Islet precursor cell (in vitro differentiated cells): ENCODE measurements around the gene MMP28.

Experiments
- DNase-seq: peaks from one replicate; pipeline ENCODE4 v3.0.0-alpha.2; 2018

MMP28 gene

GRCh38 chr17:35742496-35742895 lies 52.9 kb downstream of the MMP28 start:
- DNase-seq, result no peak

- DNase-seq, result peak; percentile 72
These were observed 54.2 kb downstream of the MMP28 start for GRCh38 chr17:35740997-35741931.

DNA sequence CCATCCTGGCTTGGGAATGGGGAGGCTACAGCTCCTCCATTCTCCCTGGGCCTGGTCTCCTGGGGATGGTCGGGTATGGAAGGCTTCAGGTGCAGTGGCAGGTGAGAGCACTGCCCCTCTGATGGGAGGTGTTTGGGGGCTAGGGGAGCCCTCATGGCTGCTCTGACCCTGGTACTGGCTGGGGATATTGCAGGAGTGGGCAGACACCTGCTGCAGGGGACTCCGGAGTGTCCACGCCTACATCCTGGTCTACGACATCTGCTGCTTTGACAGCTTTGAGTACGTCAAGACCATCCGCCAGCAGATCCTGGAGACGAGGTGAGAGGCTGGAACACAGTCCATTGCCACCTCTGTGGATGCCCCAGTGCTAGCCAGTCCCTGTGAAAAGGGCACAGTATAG lies 55.2 kb downstream of the MMP28 start:
- DNase-seq, result no peak

DNA sequence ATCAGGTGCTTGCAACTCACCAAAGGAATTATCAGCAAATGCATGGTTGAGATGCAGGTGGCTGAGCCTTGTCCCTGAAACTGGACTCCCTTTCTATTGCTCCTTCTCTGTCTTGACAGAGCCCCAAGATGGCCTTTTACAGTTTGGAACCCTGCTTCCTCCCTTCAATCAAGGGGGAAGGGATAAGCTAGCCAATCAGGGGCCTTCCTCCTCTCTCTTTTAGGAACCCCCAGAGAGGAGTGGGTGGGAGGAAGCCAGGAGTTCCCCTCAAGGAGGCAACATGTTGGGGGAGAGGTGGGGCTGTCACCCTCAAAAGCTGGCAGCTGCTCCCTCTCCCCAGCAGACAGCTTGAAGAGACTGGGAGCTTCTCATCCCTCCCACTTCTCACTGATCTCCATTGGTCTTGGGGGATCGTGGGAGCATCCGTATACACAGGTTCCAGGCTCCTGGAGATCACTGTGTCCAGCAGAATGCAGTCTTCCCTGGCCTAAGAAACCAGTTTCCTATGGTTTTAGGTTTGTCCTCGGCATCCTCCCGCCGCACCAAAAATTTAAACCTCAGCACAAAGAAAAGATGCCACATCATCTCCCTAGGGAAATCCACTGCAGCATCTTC lies 56.8 kb downstream of the MMP28 start:
- DNase-seq, result no peak

- no peak for DNase-seq
These were observed 59.2 kb downstream of the MMP28 start for GRCh38 chr17:35736236-35736635.

DNA sequence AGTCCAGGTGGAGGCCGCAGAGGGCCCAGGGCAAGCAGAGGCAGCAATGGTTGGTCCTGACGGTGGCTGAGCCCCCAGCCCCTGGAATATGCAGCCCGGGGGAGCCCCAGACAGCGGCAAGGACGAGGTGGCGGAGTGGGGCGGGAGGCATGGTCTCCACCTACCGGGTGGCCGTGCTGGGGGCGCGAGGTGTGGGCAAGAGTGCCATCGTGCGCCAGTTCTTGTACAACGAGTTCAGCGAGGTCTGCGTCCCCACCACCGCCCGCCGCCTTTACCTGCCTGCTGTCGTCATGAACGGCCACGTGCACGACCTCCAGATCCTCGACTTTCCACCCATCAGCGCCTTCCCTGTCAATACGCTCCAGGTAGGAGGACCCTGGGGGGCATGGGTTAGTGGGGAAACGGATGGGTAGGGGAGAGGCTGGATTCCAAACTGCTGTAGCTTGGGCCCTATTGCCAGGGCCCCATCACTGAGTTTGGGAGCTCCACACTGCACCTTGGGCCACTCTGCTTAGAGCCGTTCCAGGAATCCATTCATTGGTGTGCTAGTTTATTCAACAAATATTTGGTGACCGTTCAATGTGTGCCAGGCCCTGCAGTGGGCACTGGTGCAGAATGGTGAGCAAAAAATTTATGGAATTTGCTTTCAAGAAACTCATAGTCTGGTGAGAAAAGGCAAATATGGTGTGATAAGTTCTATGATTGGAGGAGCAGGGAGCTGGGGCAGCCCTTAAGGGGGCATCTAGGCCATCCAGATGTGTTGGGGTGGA lies 60.2 kb downstream of the MMP28 start:
- DNase-seq, result peak; percentile 50

DNA sequence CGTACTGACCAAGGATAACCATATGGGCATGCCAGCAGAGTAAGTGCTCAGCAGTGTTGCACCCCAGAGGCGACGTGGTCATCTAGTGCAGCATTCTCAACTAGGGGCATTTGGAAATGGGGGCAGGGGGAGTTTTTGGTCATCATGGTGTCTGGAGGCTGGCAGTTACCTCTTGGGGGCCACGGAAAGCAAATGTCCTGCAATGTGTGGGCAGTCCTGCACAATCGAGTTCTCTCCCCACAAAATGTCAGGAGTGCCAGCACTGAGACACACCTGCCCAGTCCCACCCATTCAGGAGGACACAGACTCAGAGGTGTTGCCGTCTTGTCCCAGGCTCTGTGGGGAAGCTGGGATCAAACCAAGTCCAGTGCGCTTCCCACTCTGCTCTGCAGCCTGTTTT lies 61.0 kb downstream of the MMP28 start:
- DNase-seq, result peak; percentile 40

- DNase-seq, result peak; percentile 93
These were observed 62.1 kb downstream of the MMP28 start for GRCh38 chr17:35733366-35733765.

DNA sequence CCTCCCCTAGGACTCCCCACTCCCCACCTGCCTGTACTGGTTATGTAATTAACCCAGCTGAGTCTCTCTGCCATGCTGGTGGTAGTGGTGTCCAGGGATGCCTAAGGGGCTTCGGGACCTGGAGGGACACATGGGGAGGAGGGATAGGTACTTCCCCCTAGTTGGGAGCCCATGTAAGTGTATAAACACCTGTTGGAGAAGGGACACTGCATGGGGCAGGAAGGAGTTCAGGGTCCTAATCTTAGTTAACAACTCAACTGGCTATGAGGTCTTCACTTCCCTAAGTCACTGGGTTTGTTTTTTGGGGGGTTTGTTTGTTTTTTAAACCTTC lies 62.7 kb downstream of the MMP28 start:
- DNase-seq, result peak; percentile 55

DNA sequence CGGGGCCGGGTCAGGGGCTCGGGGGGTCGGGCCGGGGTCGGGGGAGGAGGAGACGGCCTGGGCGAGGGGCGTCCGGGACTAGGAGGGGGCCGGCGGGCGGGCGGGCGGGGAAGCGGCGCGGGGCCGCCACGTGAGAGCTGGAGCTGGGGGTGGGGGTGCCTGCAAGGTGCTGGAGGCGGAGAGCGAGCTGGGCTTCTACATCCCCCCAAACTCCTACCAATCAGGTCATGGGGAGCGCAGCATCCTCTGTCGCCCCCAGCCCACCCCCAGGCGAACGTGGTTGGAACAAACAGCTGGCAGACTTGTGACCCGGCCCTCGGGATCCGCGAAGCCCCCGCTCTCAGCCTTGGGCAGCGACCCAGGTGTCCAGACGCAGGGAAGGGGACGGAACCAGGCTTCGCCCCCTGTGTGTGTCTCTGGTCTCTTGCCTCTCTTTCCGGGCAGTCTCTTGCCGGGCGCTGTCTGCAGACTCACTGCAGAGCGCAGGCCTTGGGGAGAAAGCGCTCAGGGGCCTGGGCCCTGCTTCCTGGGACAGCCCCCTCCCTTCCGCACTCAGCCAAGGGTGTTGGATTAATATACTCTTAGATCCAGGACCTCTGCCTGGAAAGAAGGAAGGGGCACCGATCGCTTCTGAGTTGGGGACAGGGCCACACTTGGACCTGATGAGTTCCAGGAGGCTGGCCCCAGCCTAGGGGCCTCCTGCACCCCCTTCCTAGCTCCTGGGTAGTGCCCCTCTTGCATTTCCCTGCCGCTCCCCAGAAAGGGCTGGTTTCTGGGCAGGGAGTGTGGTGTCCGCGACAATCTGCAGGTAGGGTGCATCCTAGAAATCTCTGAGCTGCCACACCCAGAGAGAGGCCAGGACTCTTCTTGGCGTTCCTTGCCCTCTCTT lies 63.3 kb downstream of the MMP28 start:
- DNase-seq, result peak; percentile 81

GRCh38 chr17:35731239-35731916 lies 64.1 kb downstream of the MMP28 start, which contains the start of gene RASL10B:
Gene RASL10B (plus strand): TSS chr17:35731639. CDS start chr17:35735185, 3,546 bp downstream.
- peak; percentile 89 for DNase-seq

GRCh38 chr17:35730400-35731005 lies 64.9 kb downstream of the MMP28 start:
- peak; percentile 70 for DNase-seq

DNA sequence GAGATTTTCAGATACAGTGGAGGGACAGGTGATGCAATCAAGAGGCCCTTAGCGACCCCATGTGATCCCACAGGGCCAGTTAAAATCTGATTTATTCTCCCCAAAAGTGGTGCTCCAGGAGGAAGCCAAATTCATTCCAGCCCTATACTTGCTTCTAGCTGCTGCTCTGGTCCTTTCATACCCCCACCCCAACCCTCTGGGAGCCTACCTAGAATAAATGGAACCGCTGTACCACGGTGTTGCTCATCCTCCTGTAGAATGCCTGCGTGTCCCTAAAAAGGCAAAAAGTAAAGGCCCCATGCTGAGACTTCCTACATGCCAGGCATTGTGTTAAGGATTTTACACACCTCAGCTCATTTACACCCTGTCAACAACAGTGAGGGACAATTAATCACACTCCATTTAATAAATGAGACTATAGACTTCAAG lies 66.0 kb downstream of the MMP28 start:
- peak; percentile 51 for DNase-seq

GRCh38 chr17:35728551-35728950 lies 66.9 kb downstream of the MMP28 start:
- peak; percentile 52 for DNase-seq

DNA sequence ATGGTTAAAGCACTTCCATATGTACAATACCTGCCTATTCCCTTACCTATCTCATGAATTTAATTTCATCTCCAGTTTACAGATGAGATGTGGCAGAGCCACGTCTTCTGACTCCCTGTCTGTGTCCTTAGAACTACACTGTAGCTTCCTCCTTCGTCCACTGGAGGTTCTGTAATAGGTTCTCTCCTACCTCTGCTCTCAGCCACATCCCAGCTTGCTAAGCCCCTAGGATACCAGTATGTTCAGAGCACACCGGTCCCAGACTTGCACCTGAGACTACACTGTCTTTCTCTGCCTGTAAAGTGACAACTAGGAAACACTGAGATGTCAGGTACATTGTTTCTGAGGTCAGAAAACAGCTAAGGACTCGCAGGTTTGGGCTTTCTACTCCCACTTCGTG lies 67.8 kb downstream of the MMP28 start:
- peak; percentile 56 for DNase-seq

- no peak for DNase-seq
These were observed 68.4 kb downstream of the MMP28 start for GRCh38 chr17:35726953-35727460.

GRCh38 chr17:35726127-35726952 lies 69.1 kb downstream of the MMP28 start:
- DNase-seq, result peak; percentile 93

DNA sequence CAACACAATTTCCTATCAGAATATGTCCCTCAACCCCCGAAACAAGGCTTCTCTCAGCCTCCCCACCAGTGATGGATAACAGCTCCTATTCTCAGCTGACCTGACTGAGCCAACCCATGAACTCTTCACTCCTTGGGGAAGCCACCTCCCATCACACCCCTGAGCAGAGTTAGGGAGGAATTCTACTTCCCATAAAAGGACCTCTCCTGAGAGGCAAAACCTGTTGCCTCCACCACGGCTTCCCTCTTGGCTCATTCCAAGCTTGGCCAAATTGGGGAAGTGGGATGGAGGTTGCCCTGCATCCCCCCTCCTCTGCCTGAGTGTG lies 69.7 kb downstream of the MMP28 start:
- peak; percentile 63 for DNase-seq

DNA sequence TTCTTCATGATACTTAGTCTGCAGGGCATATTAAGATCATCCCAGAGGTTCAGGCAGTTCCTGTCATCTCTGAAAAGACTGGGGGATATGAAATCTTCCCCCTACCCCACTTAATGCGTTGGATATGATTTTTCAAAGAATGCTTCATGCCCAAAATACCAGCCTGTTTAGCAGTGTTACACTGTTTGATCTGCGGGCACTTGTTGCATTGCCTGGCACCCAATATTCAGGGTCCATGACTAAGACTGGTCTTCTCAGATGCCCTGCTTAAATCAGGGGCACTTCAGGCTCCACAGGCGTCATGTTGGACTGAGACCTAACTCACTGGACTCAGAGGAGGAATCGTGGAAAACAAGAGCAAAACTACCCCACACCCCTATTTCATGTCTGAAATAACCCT lies 70.4 kb downstream of the MMP28 start:
- no peak for DNase-seq

- DNase-seq, result no peak
These were observed 71.7 kb downstream of the MMP28 start for GRCh38 chr17:35723735-35724134.
